Measurements from ENCODE around the gene TMEM183A.

The TMEM183A gene

GRCh38 chr1:203026031-203026665 is 19.0 kb downstream of the TMEM183A start, which contains the start of gene PPFIA4:
Gene PPFIA4 (plus strand): TSS chr1:203026491. CDS start chr1:203039009, 12,518 bp downstream.
- ATAC-seq (ENCODE audit: insufficient read depth, low read depth), result no peak; the same call in 2 of the 3 replicates
- no peaks in the 10 kb centered on the region for H3K9me3 ChIP-seq (ENCODE audit: insufficient read depth, low read length, severe bottlenecking)

DNA sequence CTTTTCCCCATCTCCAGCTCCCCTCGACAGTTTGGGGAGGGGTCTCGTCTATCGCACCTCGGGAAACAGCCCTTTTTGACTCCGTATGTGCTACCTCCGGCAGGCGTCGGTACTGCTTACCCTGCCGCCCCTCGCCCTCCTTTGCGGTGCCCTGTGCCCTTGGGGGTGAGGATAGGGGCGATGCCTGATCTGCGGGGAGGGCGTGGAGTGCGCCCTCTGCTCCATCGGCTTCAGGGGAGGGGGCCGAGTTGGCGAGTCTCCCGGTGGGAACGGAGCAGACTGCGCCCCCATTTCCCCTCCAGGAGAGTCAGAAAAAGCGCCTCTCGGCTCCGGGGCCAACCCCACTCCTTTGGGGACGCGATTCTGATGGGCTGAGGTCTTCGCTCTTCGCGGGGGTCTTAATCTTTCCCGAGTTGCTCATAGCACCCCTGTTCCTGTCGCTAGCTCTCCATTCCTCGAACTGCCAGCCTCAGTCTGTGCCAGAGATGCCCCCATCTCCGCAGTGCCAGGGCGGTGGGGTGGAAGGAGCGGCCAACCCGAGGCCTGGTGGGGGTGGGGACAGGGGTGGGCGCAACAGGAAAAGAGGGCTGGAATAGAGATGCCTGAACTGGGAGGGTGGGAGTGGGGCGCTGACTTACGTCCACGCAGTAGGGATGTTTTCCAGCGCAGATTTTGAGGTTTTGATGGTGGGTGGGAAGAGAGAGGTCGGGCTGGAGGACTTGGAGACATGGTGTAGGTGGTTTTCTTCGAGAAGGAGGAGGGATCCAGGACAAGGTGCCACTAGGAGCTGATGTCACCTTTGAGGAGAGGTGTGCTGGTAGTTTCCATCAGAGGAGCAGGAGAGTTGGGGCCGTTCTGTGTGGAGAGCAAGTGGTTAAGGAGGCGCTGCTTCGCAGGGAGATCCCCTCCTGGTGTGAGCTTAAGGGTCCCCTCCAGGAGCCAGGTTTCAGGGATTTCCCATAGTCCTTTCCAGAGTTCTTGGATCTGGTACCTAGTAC is 19.8 kb downstream of the TMEM183A start:
- Histone ChIP-seq H2AFZ (ENCODE audit: low read depth, low read length) (no peak overlapping the region), H3K79me2 (ENCODE audit: insufficient read depth, low read length) (no peaks in the 10 kb centered on the region), H3K4me3 (ENCODE audit: low read depth in 1 of 2, low read length in 2 of 2) (no peak overlapping the region), H3K4me1 (ENCODE audit: insufficient read depth, low read length) (no peaks in the 10 kb centered on the region), H4K20me1 (ENCODE audit: insufficient read depth, low read length) (no peaks in the 10 kb centered on the region), H3K9ac (ENCODE audit: low read depth, low read length) (no peak overlapping the region), H3K27ac (ENCODE audit: low read length) (no peak overlapping the region), H3K27me3 (ENCODE audit: insufficient read depth, low read length, poor library complexity) (no peaks in the 10 kb centered on the region), H3K4me2 (ENCODE audit: insufficient read depth, low read length) (no peak overlapping the region), H3K9me3 (ENCODE audit: insufficient read depth, low read length, severe bottlenecking) (no peaks in the 10 kb centered on the region), H3K36me3 (ENCODE audit: insufficient read depth, low read length) (peaks cover 29% of the 10 kb centered on the region)
- no peak for TF ChIP-seq CTCF (IDR thresholded peaks at IDR 0.05; ENCODE audit: borderline replicate concordance, extremely low read depth, low read length, poor library complexity, severe bottlenecking)
- no peak for TF ChIP-seq EZH2 (IDR thresholded peaks at IDR 0.05; ENCODE audit: borderline replicate concordance, low read depth, low read length, severe bottlenecking)
- DNase-seq, result no peak
- ATAC-seq (ENCODE audit: insufficient read depth, low read depth), result no peak

More at GRCh38 chr1:203026031-203026665, 19.0 kb downstream of the TMEM183A start, which contains the start of gene PPFIA4:
- TF ChIP-seq EZH2 (IDR thresholded peaks at IDR 0.05; ENCODE audit: borderline replicate concordance, low read depth, low read length, severe bottlenecking), result no peak
- no peak for TF ChIP-seq CTCF (IDR thresholded peaks at IDR 0.05; ENCODE audit: borderline replicate concordance, extremely low read depth, low read length, poor library complexity, severe bottlenecking)
- DNase-seq, result no peak
- H3K27ac ChIP-seq (ENCODE audit: low read length), result no peak within 1 kb of the TSS
- H3K9ac ChIP-seq (ENCODE audit: low read depth, low read length), result no peak within 1 kb of the TSS
- H3K27me3 ChIP-seq (ENCODE audit: insufficient read depth, low read length, poor library complexity), result no peaks in the 10 kb centered on the region
- no peaks in the 10 kb centered on the region for H3K79me2 ChIP-seq (ENCODE audit: insufficient read depth, low read length)
- H4K20me1 ChIP-seq (ENCODE audit: insufficient read depth, low read length), result no peaks in the 10 kb centered on the region
- peaks cover 38% of the 10 kb centered on the region for H3K36me3 ChIP-seq (ENCODE audit: insufficient read depth, low read length)
- no peak within 1 kb of the TSS for H3K4me3 ChIP-seq (ENCODE audit: low read depth in 1 of 2, low read length in 2 of 2)
- no peaks in the 10 kb centered on the region for H3K4me1 ChIP-seq (ENCODE audit: insufficient read depth, low read length)
- no peak within 1 kb of the TSS for H3K4me2 ChIP-seq (ENCODE audit: insufficient read depth, low read length)
- H2AFZ ChIP-seq (ENCODE audit: low read depth, low read length), result no peak within 1 kb of the TSS

- Histone ChIP-seq H4K20me1 (ENCODE audit: insufficient read depth, low read length) (no peaks in the 10 kb centered on the region), H3K4me2 (ENCODE audit: insufficient read depth, low read length) (no peak overlapping the region), H2AFZ (ENCODE audit: low read depth, low read length) (no peak overlapping the region), H3K27me3 (ENCODE audit: insufficient read depth, low read length, poor library complexity) (no peaks in the 10 kb centered on the region), H3K36me3 (ENCODE audit: insufficient read depth, low read length) (peaks cover 21% of the 10 kb centered on the region; the same call in 1 of the 2 replicates), H3K79me2 (ENCODE audit: insufficient read depth, low read length) (no peaks in the 10 kb centered on the region), H3K9ac (ENCODE audit: low read depth, low read length) (no peak overlapping the region), H3K4me1 (ENCODE audit: insufficient read depth, low read length) (no peaks in the 10 kb centered on the region), H3K9me3 (ENCODE audit: insufficient read depth, low read length, severe bottlenecking) (no peaks in the 10 kb centered on the region), H3K4me3 (ENCODE audit: low read depth in 1 of 2, low read length in 2 of 2) (no peak overlapping the region), H3K27ac (ENCODE audit: low read length) (no peak overlapping the region)
- ATAC-seq (ENCODE audit: insufficient read depth, low read depth), result no peak
- no peak for DNase-seq
- TF ChIP-seq CTCF (IDR thresholded peaks at IDR 0.05; ENCODE audit: borderline replicate concordance, extremely low read depth, low read length, poor library complexity, severe bottlenecking) (no peak), EZH2 (IDR thresholded peaks at IDR 0.05; ENCODE audit: borderline replicate concordance, low read depth, low read length, severe bottlenecking) (no peak)
These were observed 21.1 kb downstream of the TMEM183A start for GRCh38 chr1:203028067-203028783.
